Measurements from ENCODE around the gene RBMX. TPM values are rescaled to one million over a fixed set of nuclear protein-coding genes. Genes with fewer than 3 reads are reported as not detected.

Gene RBMX
- total and polyA plus RNA-seq, 9 donors = 186 to 254 (median 221) TPM

Other genes with a start within 250 kb of the RBMX start
- gene CD40LG, start 232.6 kb downstream of the RBMX start, total RNA-seq = not detected
- under 1 TPM in 2 of 8 donors, not detected in 6; 0.11 to 0.15 TPM for gene CD40LG, start 232.6 kb downstream of the RBMX start, polyA plus RNA-seq (ENCODE audit: insufficient read depth in 1 of 8, insufficient read length in 8 of 8, low replicate concordance in 1 of 8)
- 32.4 TPM for gene ARHGEF6, start 99.8 kb downstream of the RBMX start, total RNA-seq
- 10 to 100 TPM; 29.2 to 43.3 (median 36.7) TPM for gene ARHGEF6, start 99.8 kb downstream of the RBMX start, polyA plus RNA-seq (ENCODE audit: insufficient read depth in 1 of 8, insufficient read length in 8 of 8, low replicate concordance in 1 of 8)
- gene GPR101, start 153.3 kb upstream of the RBMX start, total RNA-seq = not detected
- not detected for gene GPR101, start 153.3 kb upstream of the RBMX start, polyA plus RNA-seq (ENCODE audit: insufficient read depth in 1 of 8, insufficient read length in 8 of 8, low replicate concordance in 1 of 8)

Data from muscle of leg (tissue), 9 donors.